ENCODE measurements around the gene SPNS3.

DNA sequence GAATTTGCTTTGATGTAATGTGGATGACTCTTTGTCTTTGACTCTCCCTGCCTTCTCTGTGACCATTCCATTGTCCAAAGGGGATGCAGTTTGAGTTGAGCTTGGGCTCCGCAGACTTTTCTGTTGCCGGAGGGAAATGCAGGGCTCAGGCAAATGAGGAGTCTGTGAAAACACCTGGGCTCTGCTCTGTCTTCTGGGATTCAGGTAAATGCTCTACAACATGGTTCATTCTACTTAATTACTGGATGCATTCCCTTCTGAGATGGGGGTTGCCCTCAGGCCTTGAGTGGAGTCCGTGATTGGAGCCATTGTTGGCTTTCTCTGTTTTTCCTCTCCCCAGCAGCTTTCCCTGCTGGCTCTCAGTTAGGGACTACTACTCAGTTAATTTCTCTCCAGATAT, 38.5 kb downstream of the SPNS3 start:
- TF ChIP-seq, protein P1, sequence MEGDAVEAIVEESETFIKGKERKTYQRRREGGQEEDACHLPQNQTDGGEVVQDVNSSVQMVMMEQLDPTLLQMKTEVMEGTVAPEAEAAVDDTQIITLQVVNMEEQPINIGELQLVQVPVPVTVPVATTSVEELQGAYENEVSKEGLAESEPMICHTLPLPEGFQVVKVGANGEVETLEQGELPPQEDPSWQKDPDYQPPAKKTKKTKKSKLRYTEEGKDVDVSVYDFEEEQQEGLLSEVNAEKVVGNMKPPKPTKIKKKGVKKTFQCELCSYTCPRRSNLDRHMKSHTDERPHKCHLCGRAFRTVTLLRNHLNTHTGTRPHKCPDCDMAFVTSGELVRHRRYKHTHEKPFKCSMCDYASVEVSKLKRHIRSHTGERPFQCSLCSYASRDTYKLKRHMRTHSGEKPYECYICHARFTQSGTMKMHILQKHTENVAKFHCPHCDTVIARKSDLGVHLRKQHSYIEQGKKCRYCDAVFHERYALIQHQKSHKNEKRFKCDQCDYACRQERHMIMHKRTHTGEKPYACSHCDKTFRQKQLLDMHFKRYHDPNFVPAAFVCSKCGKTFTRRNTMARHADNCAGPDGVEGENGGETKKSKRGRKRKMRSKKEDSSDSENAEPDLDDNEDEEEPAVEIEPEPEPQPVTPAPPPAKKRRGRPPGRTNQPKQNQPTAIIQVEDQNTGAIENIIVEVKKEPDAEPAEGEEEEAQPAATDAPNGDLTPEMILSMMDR (optimal IDR thresholded peaks at IDR 0.05 in 1 of 3, IDR thresholded peaks at IDR 0.05 in 1 of 3, conservative IDR thresholded peaks at IDR 0.05 in 1 of 3; ENCODE audit: extremely low read depth in 1 of 3, insufficient read depth in 2 of 3, low read length in 3 of 3) = no peak
- no peak for TF ChIP-seq EZH2 (IDR thresholded peaks at IDR 0.05; ENCODE audit: low read length)
